ENCODE data around the gene EHHADH. TPM values are rescaled to one million over a fixed set of nuclear protein-coding genes. Genes with fewer than 3 reads are reported as not detected.
"Not testable (repeated sequence)": the region's sequence is repeated elsewhere in the genome, so short reads cannot be mapped to it uniquely, and the experiment has no call there.

Gene EHHADH
- total RNA-seq = 10 to 100 TPM in 2 of 4 donors, 1 to 10 TPM in 2; 4.4 to 21.2 (median 7.6) TPM

DNA sequence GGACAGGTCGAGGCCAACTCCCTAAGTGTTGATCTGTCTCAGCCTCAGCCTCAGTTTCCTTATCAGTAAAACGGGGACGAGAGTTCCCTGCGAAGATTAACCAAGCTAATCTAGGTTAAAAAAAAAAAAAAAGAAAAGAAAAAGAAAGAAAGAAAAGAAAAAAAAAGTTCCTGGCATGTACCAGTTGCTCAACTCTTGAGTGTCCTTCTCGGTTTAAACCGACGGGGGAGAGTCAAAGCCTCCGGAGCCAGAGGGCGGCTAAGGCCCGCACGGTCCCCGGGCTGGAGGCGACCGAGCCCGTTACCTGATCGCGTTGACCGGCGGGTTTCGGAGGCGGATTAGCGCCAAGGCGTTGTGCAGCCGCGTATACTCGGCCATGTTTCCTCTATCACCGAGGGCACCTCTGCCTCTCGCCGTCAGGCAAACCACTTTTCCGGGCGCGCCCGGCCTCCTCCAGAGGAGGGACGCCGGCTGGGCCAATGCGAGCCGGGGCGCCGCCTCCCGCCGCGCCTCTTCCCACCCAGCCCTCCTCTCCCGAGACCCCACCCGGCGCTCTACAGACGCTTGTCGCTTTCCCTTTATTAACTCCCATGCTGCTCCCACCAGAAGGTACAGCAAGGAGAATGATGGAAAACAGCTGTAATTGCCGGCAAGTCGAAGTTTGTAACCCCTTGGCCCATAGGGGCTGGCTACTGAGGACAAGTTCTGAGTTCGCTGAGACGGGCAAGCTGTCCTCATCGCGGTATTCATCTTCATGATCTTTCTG lies at the start of gene EHHADH:
Gene EHHADH, minus strand, starts transcription at position 405 of the 766 bp plus-strand sequence. Its CDS starts 27 bp downstream, at position 378.
- no peak for TF ChIP-seq POLR2A (IDR thresholded peaks at IDR 0.05)
- TF ChIP-seq, protein P1, sequence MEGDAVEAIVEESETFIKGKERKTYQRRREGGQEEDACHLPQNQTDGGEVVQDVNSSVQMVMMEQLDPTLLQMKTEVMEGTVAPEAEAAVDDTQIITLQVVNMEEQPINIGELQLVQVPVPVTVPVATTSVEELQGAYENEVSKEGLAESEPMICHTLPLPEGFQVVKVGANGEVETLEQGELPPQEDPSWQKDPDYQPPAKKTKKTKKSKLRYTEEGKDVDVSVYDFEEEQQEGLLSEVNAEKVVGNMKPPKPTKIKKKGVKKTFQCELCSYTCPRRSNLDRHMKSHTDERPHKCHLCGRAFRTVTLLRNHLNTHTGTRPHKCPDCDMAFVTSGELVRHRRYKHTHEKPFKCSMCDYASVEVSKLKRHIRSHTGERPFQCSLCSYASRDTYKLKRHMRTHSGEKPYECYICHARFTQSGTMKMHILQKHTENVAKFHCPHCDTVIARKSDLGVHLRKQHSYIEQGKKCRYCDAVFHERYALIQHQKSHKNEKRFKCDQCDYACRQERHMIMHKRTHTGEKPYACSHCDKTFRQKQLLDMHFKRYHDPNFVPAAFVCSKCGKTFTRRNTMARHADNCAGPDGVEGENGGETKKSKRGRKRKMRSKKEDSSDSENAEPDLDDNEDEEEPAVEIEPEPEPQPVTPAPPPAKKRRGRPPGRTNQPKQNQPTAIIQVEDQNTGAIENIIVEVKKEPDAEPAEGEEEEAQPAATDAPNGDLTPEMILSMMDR (IDR thresholded peaks at IDR 0.05) = no peak
- H3K4me3 ChIP-seq (ENCODE audit: low read depth, poor library complexity, severe bottlenecking) = peak within 1 kb of the TSS; percentile 41
- peak; percentile 55 to 92 for DNase-seq (ENCODE audit: low spot score in 2 of 2)
- intact Hi-C loops (cut with DNase I; ENCODE audit: low total_unique reads) = no loop called here
- 2% methylated on average over 53 of the region's 53 CpGs for WGBS, 2 donors

DNA sequence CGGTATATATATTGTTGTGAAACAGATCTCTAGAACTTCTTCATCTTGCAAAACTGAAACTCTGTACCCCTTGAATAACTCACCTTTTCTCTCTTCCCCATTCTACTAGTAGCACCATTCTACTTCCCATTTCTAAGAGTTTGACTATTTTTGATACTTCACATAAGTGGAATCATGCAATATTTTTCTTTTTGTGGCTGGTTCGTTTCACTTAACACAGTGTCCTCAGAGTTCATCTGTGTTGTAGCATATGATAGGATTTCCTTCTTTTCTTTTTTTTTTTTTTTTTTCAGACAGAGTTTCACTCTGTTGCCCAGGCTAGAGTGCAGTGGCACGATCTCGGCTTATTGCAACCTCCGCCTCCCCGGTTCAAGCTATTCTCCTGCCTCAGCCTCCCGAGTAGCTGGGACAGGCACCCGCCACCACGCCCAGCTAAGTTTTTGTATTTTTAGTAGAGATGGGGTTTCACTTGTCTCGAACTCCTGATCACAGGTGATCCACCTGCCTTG lies 46.1 kb upstream of the EHHADH start:
- 85 to 91% methylated on average over 10 of the region's 10 CpGs for WGBS, 2 donors
- intact Hi-C loops (cut with DNase I; ENCODE audit: low total_unique reads); H3K4me3 ChIP-seq (ENCODE audit: low read depth, poor library complexity, severe bottlenecking); DNase-seq (ENCODE audit: low spot score in 2 of 2): not testable (repeated sequence)

DNA sequence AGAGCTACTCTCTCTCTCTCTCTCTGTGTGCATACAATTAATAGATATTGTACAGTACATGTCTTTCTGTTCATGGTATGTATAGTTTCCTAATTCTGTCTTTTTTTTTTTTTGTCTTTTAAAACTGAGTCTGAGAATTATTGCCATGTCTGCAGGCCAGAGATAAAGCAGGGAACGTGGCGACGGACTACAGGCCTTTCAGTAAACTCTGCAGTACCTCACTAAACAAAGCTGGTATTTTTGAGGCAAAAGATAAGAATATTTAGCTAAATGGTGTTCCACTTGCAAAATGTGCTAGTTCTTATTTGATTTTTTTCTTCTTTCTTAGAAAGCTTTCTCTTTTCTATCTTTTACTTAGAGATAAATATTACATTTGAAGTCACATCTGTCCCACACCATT lies 44.0 kb upstream of the EHHADH start:
- intact Hi-C loops (cut with DNase I; ENCODE audit: low total_unique reads) = no loop called here
- 86 to 87% methylated on average over 3 of the region's 3 CpGs for WGBS, 2 donors
- TF ChIP-seq, protein P1 (IDR thresholded peaks at IDR 0.05) = no peak
- no peak for TF ChIP-seq POLR2A (IDR thresholded peaks at IDR 0.05)
- H3K4me3 ChIP-seq (ENCODE audit: low read depth, poor library complexity, severe bottlenecking) = no peak overlapping the region
- no peak for DNase-seq (ENCODE audit: low spot score in 2 of 2)

DNA sequence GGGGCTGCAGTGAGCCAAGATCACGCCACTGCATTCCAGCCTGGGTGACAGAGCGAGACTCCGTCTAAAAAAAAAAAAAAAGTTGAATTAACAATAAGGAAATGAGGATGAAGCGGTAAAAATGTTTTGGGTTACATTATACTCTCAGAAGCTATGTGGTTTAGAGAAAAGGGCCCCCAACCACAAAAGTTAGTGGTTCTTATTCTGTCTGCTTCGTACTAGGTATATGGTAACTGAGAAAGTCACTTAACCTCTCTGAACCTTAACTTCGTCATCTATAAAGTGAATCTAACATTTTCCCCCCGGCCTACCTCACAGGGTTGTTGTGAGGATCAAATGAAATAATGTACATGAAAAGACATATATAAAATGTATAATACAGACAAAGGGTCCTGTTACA lies 38.4 kb upstream of the EHHADH start:
- intact Hi-C loops (cut with DNase I; ENCODE audit: low total_unique reads) = no loop called here
- DNase-seq (ENCODE audit: low spot score in 2 of 2) = no peak
- no peak overlapping the region for H3K4me3 ChIP-seq (ENCODE audit: low read depth, poor library complexity, severe bottlenecking)
- WGBS, 2 donors = 96 to 98% methylated on average over 7 of the region's 7 CpGs
- no peak for TF ChIP-seq POLR2A (IDR thresholded peaks at IDR 0.05)
- TF ChIP-seq, protein P1 (IDR thresholded peaks at IDR 0.05) = no peak

DNA sequence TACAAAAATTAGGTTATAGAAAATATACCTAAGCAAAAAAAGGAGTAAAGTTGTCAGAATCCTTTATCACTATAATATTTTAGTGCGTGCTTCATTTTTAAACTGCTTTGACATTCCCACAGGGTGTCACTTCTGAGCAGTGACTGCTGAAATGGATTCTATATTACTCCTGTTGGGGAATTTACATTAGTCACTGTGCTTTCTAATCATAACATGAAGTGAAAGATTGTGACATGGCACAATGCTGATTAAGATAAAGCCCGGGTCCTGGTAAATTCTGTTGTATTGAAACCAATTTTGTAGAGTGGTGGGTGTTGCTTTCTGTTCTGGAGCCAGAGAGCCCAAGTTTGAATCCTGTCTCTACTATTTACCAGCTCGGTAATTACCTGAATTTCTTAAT lies 36.4 kb upstream of the EHHADH start:
- WGBS, 2 donors = 68 to 70% methylated on average over 3 of the region's 3 CpGs
- no peak overlapping the region for H3K4me3 ChIP-seq (ENCODE audit: low read depth, poor library complexity, severe bottlenecking)
- no peak for DNase-seq (ENCODE audit: low spot score in 2 of 2)
- intact Hi-C loops (cut with DNase I; ENCODE audit: low total_unique reads) = no loop called here
- no peak for TF ChIP-seq POLR2A (IDR thresholded peaks at IDR 0.05)
- TF ChIP-seq, protein P1 (IDR thresholded peaks at IDR 0.05) = no peak

DNA sequence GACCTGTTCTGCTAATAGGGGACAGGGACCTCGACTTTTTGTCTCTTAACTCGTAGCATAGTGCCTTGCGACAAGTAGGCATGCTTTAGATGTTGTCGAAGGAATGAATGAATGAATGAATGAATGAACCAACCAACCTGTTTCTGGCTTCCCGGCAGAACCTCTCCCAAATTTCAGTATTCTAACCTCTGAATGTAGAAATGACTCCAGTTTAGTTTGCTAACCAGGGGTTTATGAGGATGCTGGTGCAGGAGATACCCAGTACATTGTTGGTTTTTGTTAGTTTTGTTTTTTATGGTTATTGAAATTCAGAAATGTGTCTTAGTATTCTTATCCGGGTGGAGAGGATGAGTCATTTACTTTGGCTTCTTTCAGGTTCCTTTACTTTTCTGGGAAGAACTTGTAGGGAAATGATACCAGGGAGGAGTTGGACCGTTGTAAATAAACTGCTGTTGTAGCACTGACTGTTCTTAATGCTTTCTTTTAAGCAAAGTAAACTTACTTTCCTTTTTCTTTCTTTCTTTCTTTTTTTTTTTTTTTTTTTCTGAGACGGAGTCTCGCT lies 29.6 kb upstream of the EHHADH start:
- TF ChIP-seq POLR2A (IDR thresholded peaks at IDR 0.05) = no peak
- TF ChIP-seq, protein P1 (IDR thresholded peaks at IDR 0.05) = no peak
- 48 to 52% methylated on average over 9 of the region's 9 CpGs for WGBS, 2 donors
- intact Hi-C loops (cut with DNase I; ENCODE audit: low total_unique reads) = no loop called here
- peak overlapping the region; percentile 39 for H3K4me3 ChIP-seq (ENCODE audit: low read depth, poor library complexity, severe bottlenecking)
- no peak for DNase-seq (ENCODE audit: low spot score in 2 of 2)

All from lower leg skin (tissue), 4 donors.